ENCODE results near the gene CACNA2D2. TPM values are rescaled to one million over a fixed set of nuclear protein-coding genes. Genes with fewer than 3 reads are reported as not detected.

Gene CACNA2D2
- total RNA-seq, 1 experiment from 2014 or later, result 0.59 TPM

- in situ Hi-C loops (cut with HindIII; ENCODE audit: low pct_unique_long_range_greater_than_20kb, low sequenced_read_pairs), result no loop called here
- no peak overlapping the region for H3K4me3 ChIP-seq (ENCODE audit: low read depth in 2 of 2, low read length in 2 of 2)
- CTCF ChIA-PET, result interaction anchor here (0.6 kb wide), 1 partner anchor 89 kb away, joined by 3 read pairs; no protein-coding TSS in a partner anchor
Observed at GRCh38 chr3:50410608-50411139, 92.8 kb downstream of the CACNA2D2 start.

GRCh38 chr3:50410185-50410584 lies 93.2 kb downstream of the CACNA2D2 start:
- ChIA-PET CTCF (no interaction called here), POLR2A (no interaction called here)
- H3K9me3 ChIP-seq (ENCODE audit: control insufficient read depth, insufficient read depth, low read depth, low read length), result no peaks in the 10 kb centered on the region
- BruUV-seq (replicated peaks), result no TSS peak
- H3K36me3 ChIP-seq (ENCODE audit: control insufficient read depth, insufficient read depth, low read length), result no peaks in the 10 kb centered on the region
- DNase-seq (ENCODE audit: low read depth, low spot score), result no peak
- no peaks in the 10 kb centered on the region for H3K27me3 ChIP-seq (ENCODE audit: control insufficient read depth, insufficient read depth, low read length)
- no peaks in the 10 kb centered on the region for H3K4me1 ChIP-seq (ENCODE audit: control insufficient read depth, insufficient read depth, low read length)
- no peak for ATAC-seq
- H3K4me3 ChIP-seq (ENCODE audit: low read depth in 2 of 2, low read length in 2 of 2), result no peak overlapping the region
- intact Hi-C loops (cut with micrococcal nuclease; ENCODE audit: unreplicated experiment), result no loop called here
- H3K27ac ChIP-seq (ENCODE audit: low read length), result no peak overlapping the region
- TF ChIP-seq REST (IDR thresholded peaks at IDR 0.05; ENCODE audit: insufficient read depth in 1 of 2, low read depth in 2 of 2, low read length in 1 of 2) (no peak), SIN3A (IDR thresholded peaks at IDR 0.05; ENCODE audit: borderline replicate concordance, insufficient read depth, low read depth, low read length) (no peak), POLR2AphosphoS5 (IDR thresholded peaks at IDR 0.05; ENCODE audit: low read depth, low read length) (no peak), TCF7L2 (IDR thresholded peaks at IDR 0.05; ENCODE audit: low read depth, low read length) (no peak)
- TF ChIP-seq, protein P1, sequence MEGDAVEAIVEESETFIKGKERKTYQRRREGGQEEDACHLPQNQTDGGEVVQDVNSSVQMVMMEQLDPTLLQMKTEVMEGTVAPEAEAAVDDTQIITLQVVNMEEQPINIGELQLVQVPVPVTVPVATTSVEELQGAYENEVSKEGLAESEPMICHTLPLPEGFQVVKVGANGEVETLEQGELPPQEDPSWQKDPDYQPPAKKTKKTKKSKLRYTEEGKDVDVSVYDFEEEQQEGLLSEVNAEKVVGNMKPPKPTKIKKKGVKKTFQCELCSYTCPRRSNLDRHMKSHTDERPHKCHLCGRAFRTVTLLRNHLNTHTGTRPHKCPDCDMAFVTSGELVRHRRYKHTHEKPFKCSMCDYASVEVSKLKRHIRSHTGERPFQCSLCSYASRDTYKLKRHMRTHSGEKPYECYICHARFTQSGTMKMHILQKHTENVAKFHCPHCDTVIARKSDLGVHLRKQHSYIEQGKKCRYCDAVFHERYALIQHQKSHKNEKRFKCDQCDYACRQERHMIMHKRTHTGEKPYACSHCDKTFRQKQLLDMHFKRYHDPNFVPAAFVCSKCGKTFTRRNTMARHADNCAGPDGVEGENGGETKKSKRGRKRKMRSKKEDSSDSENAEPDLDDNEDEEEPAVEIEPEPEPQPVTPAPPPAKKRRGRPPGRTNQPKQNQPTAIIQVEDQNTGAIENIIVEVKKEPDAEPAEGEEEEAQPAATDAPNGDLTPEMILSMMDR (IDR thresholded peaks at IDR 0.05), result no peak
- in situ Hi-C loops (cut with HindIII; ENCODE audit: low pct_unique_long_range_greater_than_20kb, low sequenced_read_pairs), result no loop called here

More at GRCh38 chr3:50410608-50411139, 92.8 kb downstream of the CACNA2D2 start:
- Histone ChIP-seq H3K27me3 (ENCODE audit: control insufficient read depth, insufficient read depth, low read length) (no peaks in the 10 kb centered on the region), H3K27ac (ENCODE audit: low read length) (no peak overlapping the region), H3K4me1 (ENCODE audit: control insufficient read depth, insufficient read depth, low read length) (no peaks in the 10 kb centered on the region), H3K9me3 (ENCODE audit: control insufficient read depth, insufficient read depth, low read depth, low read length) (no peaks in the 10 kb centered on the region), H3K36me3 (ENCODE audit: control insufficient read depth, insufficient read depth, low read length) (no peaks in the 10 kb centered on the region)
- POLR2A ChIA-PET, result no interaction called here
- BruUV-seq (replicated peaks), result no TSS peak
- no peak for TF ChIP-seq TCF7L2 (IDR thresholded peaks at IDR 0.05; ENCODE audit: low read depth, low read length)
- TF ChIP-seq, protein P1 (IDR thresholded peaks at IDR 0.05), result no peak
- no peak for TF ChIP-seq POLR2AphosphoS5 (IDR thresholded peaks at IDR 0.05; ENCODE audit: low read depth, low read length)
- no peak for TF ChIP-seq SIN3A (IDR thresholded peaks at IDR 0.05; ENCODE audit: borderline replicate concordance, insufficient read depth, low read depth, low read length)
- TF ChIP-seq REST (IDR thresholded peaks at IDR 0.05; ENCODE audit: insufficient read depth in 1 of 2, low read depth in 2 of 2, low read length in 1 of 2), result no peak
- intact Hi-C loops (cut with micrococcal nuclease; ENCODE audit: unreplicated experiment), result no loop called here
- DNase-seq (ENCODE audit: low read depth, low spot score) (no peak), ATAC-seq (no peak)
